GM23338 (cell line): ENCODE results near the gene DDIT3. TPM values are rescaled to one million over a fixed set of nuclear protein-coding genes. Genes with fewer than 3 reads are reported as not detected.

Experiments
- ATAC-seq: fragments of 200-7000 bp; cut with Tn5 transposase; 3 replicates; pipeline ENCODE4 v1.9.1; 2020
- DNase-seq: peaks from one replicate; pipeline ENCODE4 v3.0.0-alpha.2; 2015; ENCODE audit warnings: low spot score
- H2AFZ ChIP-seq: fragments of 200-600 bp; sonication (generic); 2 replicates; pipeline ENCODE4 v1.8.0; 2016; ENCODE audit warnings: antibody characterized with exemption, mild to moderate bottlenecking, moderate library complexity
- H3F3A ChIP-seq: fragments of 200-600 bp; sonication (generic); replicated peaks from 2 replicates; pipeline ENCODE4 v1.8.0; 2017; ENCODE audit warnings: antibody characterized with exemption, mixed run types, low read depth
- H3K27ac ChIP-seq: fragments of 200-600 bp; sonication (generic); 2 replicates; pipeline ENCODE4 v1.6.1; 2016; ENCODE audit warnings: low read depth
- H3K27me3 ChIP-seq: fragments of 200-600 bp; sonication (generic); 2 replicates; pipeline ENCODE4 v1.8.0; 2016; ENCODE audit warnings: mild to moderate bottlenecking, mixed run types, moderate library complexity; ENCODE audit not compliant: insufficient read depth
- H3K36me3 ChIP-seq: fragments of 200-600 bp; sonication (generic); 2 replicates; pipeline ENCODE4 v1.8.0; 2016; ENCODE audit warnings: mild to moderate bottlenecking; ENCODE audit not compliant: insufficient read depth
- H3K4me1 ChIP-seq: fragments of 200-600 bp; sonication (generic); 2 replicates; pipeline ENCODE4 v1.8.0; 2016; ENCODE audit warnings: mild to moderate bottlenecking, moderate library complexity; ENCODE audit not compliant: insufficient read depth
- H3K4me2 ChIP-seq: fragments of 200-600 bp; sonication (generic); 2 replicates; pipeline ENCODE4 v1.7.1; 2017; ENCODE audit warnings: mixed run types
- H3K4me3 ChIP-seq: fragments of 200-600 bp; sonication (generic); 2 replicates; pipeline ENCODE4 v1.6.1; 2016; ENCODE audit warnings: mixed run types
- H3K79me2 ChIP-seq: fragments of 200-600 bp; sonication (generic); replicated peaks from 2 replicates; pipeline ENCODE4 v1.8.0; 2017; ENCODE audit warnings: mild to moderate bottlenecking; ENCODE audit not compliant: insufficient read depth
- H3K9me2 ChIP-seq: fragments of 200-600 bp; sonication (generic); 2 replicates; pipeline ENCODE4 v1.8.0; 2017; ENCODE audit not compliant: insufficient read depth
- H4K20me1 ChIP-seq: fragments of 200-600 bp; sonication (generic); replicated peaks from 2 replicates; pipeline ENCODE4 v1.8.0; 2017; ENCODE audit warnings: mild to moderate bottlenecking; ENCODE audit not compliant: insufficient read depth
- H3K27ac Mint-ChIP-seq: 2 replicates; pipeline ENCODE4 v1.8.0; 2020; ENCODE audit warnings: inconsistent platforms, mild to moderate bottlenecking, moderate library complexity, mixed read lengths
- H3K27me3 Mint-ChIP-seq: 3 replicates; pipeline ENCODE4 v1.8.0; 2022; ENCODE audit warnings: low read depth, mild to moderate bottlenecking, moderate library complexity, mixed read lengths, inconsistent platforms; ENCODE audit not compliant: insufficient read depth, poor library complexity
- H3K36me3 Mint-ChIP-seq: 3 replicates; pipeline ENCODE4 v1.8.0; 2021; ENCODE audit warnings: low read depth, mild to moderate bottlenecking, inconsistent platforms, moderate library complexity, mixed read lengths
- H3K4me1 Mint-ChIP-seq: 3 replicates; pipeline ENCODE4 v1.8.0; 2020; ENCODE audit warnings: mild to moderate bottlenecking, inconsistent platforms, mixed read lengths
- H3K4me3 Mint-ChIP-seq: 3 replicates; pipeline ENCODE4 v1.8.0; 2021; ENCODE audit warnings: moderate library complexity, mild to moderate bottlenecking, inconsistent platforms, mixed read lengths
- H3K9me3 Mint-ChIP-seq: 3 replicates; pipeline ENCODE4 v1.8.0; 2020; ENCODE audit warnings: moderate library complexity, mild to moderate bottlenecking, inconsistent platforms, mixed read lengths
- CREB1 ChIP-seq: fragments of 250-450 bp; sonication (Bioruptor Pico); IDR thresholded peaks from 2 replicates; pipeline ENCODE4 v1.5.0; 2020; ENCODE audit warnings: low read depth, mild to moderate bottlenecking, moderate library complexity
- CTCF ChIP-seq, 2 experiments: fragments of 200-600 bp in 1 of 2; sonication (generic) in 1 of 2; conservative IDR thresholded peaks; 2 replicates each; pipeline versions ENCODE4 v1.5.1 to v1.6.1; 2016 to 2017; ENCODE audit warnings: antibody characterized with exemption in 2 of 2, low read depth in 2 of 2, mild to moderate bottlenecking in 2 of 2, moderate library complexity in 1 of 2
- ETS1 ChIP-seq: IDR thresholded peaks from 2 replicates; pipeline ENCODE4 v1.6.1; 2016; ENCODE audit warnings: antibody characterized with exemption
- EZH2 ChIP-seq: fragments of 200-600 bp; sonication (generic); IDR thresholded peaks from one replicate; pipeline ENCODE4 v1.8.0; 2017; ENCODE audit warnings: antibody characterized with exemption, mild to moderate bottlenecking, low read depth; ENCODE audit not compliant: unreplicated experiment
- EZH2phosphoT487 ChIP-seq: fragments of 200-600 bp; sonication (generic); IDR thresholded peaks from one replicate; pipeline ENCODE4 v1.8.1; 2018; ENCODE audit warnings: antibody characterized with exemption; ENCODE audit not compliant: unreplicated experiment
- JUNB ChIP-seq: IDR thresholded peaks from one replicate; pipeline ENCODE4 v1.6.1; 2016; ENCODE audit warnings: antibody characterized with exemption; ENCODE audit not compliant: unreplicated experiment
- NANOG ChIP-seq: IDR thresholded peaks from 2 replicates; pipeline ENCODE4 v1.6.1; 2016; ENCODE audit warnings: antibody characterized with exemption, borderline replicate concordance
- POLR2AphosphoS5 ChIP-seq: IDR thresholded peaks from 2 replicates; pipeline ENCODE4 v1.6.1; 2016; ENCODE audit warnings: antibody characterized with exemption, low read depth
- REST ChIP-seq: IDR thresholded peaks from one replicate; pipeline ENCODE4 v1.6.1; 2018; ENCODE audit warnings: antibody characterized with exemption; ENCODE audit not compliant: unreplicated experiment
- STAT1 ChIP-seq: IDR thresholded peaks from one replicate; pipeline ENCODE4 v1.6.1; 2016; ENCODE audit warnings: antibody characterized with exemption; ENCODE audit not compliant: unreplicated experiment
- ZNF114 ChIP-seq: fragments of 250-450 bp; sonication (Bioruptor Pico); IDR thresholded peaks from 2 replicates; pipeline ENCODE4 v1.5.0; 2020; ENCODE audit warnings: mild to moderate bottlenecking, moderate library complexity
- ZNF331 ChIP-seq: fragments of 250-450 bp; sonication (Bioruptor Pico); IDR thresholded peaks from 2 replicates; pipeline ENCODE4 v1.5.0; 2020; ENCODE audit warnings: low read depth, mild to moderate bottlenecking, moderate library complexity
- ZNF462 ChIP-seq: fragments of 250-450 bp; sonication (Bioruptor Pico); IDR thresholded peaks from 2 replicates; pipeline ENCODE4 v1.5.0; 2020; ENCODE audit warnings: mild to moderate bottlenecking, moderate library complexity
- polyA plus RNA-seq: library from polyadenylated mRNA; unstranded; fragments of >200 nt; fragmentation: Nextera tagmentation; extraction: Ambion mirVana; gene quantifications from 2 replicates; pipeline ENCODE4 v1.2.1, GENCODE V29; 2016
- total RNA-seq: library from RNA; depleted of rRNA; stranded (reverse); fragments of >200 nt; shearing (Covaris generic); gene quantifications from 2 replicates; pipeline ENCODE4 v1.2.3, GENCODE V29; 2014

DDIT3 gene
- total and polyA plus RNA-seq, 2 experiments from 2014 or later: 3.9 to 12.5 TPM

GRCh38 chr12:57526477-57527126 is 6.3 kb upstream of the DDIT3 start:
- no peak overlapping the region for H3K27ac ChIP-seq
- H3K4me1 ChIP-seq: peaks cover 19% of the 10 kb centered on the region
- no peak overlapping the region for H2AFZ ChIP-seq
- H3K79me2 ChIP-seq: 0 out of 2 replicates have a peak, but pooled peaks cover 7% of the 10 kb centered on the region
- H3K36me3 ChIP-seq: peaks cover 9% of the 10 kb centered on the region
- peaks cover 31% of the 10 kb centered on the region for H3K27me3 Mint-ChIP-seq
- no peak for ATAC-seq
- no peak overlapping the region for H3K4me3 ChIP-seq
- TF ChIP-seq ZNF331 (CRISPR knock-in tag) (no peak), CREB1 (CRISPR knock-in tag) (no peak), CTCF (conservative IDR thresholded peaks at IDR 0.05; ENCODE audit: low read depth in 2 of 2) (no peak), ZNF462 (CRISPR knock-in tag) (no peak), EZH2 (no peak), NANOG (no peak), ETS1 (no peak), EZH2phosphoT487 (no peak), STAT1 (no peak), POLR2AphosphoS5 (no peak), ZNF114 (CRISPR knock-in tag) (no peak), JUNB (no peak), REST (no peak)
- no peak for DNase-seq
- H3K36me3 Mint-ChIP-seq: peaks cover 38% of the 10 kb centered on the region
- peaks cover 17% of the 10 kb centered on the region for H4K20me1 ChIP-seq
- H3K4me3 Mint-ChIP-seq: no peak overlapping the region
- H3F3A ChIP-seq: peaks cover 24% of the 10 kb centered on the region
- H3K27ac Mint-ChIP-seq: no peak overlapping the region
- no peaks in the 10 kb centered on the region for H3K27me3 ChIP-seq
- no peaks in the 10 kb centered on the region; the same call in 2 of the 3 replicates for H3K9me3 Mint-ChIP-seq
- H3K4me2 ChIP-seq: no peak overlapping the region
- no peaks in the 10 kb centered on the region for H3K9me2 ChIP-seq
- peaks cover 35% of the 10 kb centered on the region for H3K4me1 Mint-ChIP-seq
